HG03558 (cell line): Measurements from ENCODE around the gene ZBTB7B.
A peak's percentile ranks its signal among the peaks of the same experiment; 100 is the strongest.

ENCODE experiments used
- ATAC-seq: cut with Tn5 transposase; IDR thresholded peaks from one replicate; pipeline ENCODE4 v1.9.1; 2021; ENCODE audit warnings: moderate number of reproducible peaks; ENCODE audit not compliant: unreplicated experiment; ENCODE audit errors: extremely low read depth

Gene ZBTB7B

DNA sequence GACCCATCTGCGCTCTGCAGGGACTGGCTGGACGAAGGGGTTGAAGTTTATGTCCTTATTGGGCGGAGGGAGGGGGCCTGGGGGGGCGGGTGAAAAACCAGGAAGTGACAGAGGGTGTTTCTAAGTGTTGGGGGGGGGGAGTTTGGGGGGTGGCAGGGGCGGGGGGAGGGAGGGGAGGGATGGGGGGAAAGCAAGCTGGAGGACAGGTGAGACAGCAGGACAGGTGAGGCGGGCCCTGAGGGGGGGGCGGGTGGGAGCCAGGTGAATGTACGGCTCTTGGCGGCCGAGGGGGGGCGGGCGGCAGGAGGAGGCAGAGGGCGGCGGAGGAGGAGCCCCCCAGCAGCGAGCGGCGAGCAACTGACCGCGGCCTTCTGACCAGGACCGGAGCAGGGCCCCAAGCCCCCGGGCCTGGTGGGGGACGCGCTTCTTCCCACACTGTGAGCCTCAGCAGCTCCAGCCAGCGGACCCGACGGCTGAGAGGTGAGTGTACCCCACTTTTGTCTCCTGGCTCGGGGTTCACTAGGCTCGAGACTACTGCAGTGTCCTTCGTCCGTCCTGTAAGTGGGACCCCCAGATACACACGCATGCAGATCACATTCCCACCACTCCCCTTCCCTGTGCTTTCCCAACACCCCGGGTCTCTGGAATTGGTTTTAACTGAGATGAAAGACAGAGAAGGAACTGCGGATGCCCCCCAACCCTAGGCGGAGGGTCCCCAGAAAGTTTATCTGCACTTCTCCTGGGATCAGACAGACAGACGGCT is at the start of gene ZBTB7B:
Gene ZBTB7B (plus strand): TSS at position 339 of the 763 bp plus-strand sequence. CDS start 11,859 bp downstream, outside the sequence.
- no peak for ATAC-seq

DNA sequence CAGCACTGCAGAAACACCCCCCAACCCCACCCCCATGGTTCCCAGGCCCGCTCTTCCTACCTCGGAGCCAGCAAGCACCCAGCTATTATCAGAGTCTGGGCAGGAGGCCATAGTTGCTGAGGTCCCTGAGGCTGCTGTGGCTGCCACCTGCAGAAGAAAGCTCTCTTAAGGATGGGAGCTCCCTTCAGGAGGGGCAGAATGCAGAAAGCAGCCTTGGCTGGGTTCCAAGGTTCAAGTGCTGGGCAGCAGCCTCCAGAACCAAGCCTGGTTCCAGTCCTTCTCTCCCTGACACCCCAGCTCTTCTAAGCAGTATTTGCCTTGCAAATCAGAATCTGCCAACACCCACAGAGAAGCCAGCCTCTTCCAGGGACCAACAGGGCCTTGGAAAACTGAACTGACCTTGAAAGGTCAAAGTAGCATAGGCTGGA is 49.0 kb upstream of the ZBTB7B start:
- no peak for ATAC-seq

DNA sequence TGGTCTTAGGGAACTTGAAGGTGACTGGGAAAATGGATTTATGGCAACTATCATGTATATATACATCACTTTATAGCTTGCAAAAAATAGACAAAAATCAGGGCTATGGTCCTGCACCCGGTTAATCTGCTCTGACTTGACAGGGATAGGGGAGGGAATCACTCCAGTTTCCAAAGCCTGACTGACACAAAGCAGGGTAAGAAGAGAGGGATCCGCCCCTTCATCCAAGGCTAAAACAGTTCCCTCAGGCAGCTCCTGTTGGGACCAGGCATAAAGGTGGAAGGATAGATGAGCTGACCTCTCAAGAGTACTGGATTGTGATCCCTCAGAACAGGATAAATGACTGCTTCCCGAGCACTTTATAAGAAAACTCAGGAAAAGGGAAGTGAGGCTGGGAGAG is 48.1 kb upstream of the ZBTB7B start:
- no peak for ATAC-seq

DNA sequence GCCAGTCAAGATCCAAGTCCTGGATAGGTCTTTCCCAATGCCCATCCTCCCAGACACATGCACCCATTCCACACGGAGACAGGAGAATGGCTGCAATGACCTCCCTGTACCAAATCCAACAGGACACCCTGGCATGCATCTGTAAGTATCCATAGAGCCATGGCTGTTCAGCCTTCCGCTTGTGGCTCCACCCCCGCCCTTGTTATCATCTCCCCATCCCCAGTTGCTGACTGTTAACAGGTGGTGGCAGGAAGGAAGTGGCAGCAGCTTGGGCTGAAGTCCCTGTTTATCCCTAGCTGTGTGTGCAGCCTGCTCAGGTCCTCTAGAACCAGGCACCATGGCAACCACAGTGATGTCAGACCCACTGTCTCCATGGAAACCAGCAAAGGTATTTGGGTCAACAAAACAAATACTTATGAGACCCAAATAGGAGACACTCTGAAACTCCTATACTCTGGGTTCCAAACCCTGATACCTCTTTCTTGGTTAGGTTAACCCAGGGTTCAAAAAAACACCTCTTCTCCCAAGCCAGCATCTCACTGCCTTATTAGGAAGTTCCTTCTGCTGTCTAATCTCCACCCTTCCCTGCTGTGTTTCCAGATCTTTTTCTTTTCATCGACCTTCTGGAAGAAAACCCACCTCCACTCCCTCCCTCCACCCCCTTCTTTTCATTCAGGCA is 47.4 kb upstream of the ZBTB7B start:
- ATAC-seq, result no peak

DNA sequence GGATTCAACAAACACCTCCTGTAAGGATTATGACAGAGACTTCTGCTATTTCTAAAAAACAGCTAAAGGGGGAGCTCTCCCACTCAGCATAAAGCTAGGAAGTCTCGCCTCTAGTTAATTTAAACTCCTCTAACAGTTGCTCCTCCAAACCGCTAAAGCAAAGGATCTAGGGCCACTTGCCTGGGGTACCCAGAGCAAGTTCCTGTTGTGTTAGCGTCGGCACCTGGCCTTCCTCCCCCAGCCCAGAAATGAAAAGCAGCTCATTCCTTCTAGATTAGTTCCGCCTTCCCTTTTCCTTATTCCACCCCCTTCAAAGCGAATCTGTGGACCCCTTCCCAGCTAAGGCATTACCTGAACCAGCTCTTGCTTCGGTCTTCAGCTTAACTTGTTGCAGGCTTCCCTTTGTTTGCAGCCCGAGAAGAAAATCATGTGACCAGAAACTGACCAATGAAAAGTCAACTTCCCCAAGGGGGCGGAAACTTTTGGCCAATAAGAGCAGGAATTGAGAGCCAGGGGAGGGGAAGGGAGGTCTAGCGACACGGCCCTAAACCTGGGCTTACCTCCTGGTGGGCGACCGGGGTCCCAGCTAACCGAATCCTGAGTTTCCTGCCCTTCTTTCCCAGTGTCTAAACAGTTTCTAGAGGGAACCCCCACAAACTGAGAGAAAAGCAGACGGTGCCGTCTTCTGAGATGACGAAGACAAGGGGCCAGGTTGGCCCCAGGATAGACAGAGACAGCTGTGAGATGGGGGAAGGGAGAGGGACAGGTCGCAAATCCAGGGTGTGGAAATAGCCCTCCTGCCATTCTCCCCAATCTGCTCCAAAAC is 46.7 kb upstream of the ZBTB7B start, which contains the start of gene PBXIP1:
Gene PBXIP1 (minus strand): TSS at position 382 of the 826 bp plus-strand sequence. CDS start 2,378 bp downstream, outside the sequence.
- ATAC-seq, result no peak

DNA sequence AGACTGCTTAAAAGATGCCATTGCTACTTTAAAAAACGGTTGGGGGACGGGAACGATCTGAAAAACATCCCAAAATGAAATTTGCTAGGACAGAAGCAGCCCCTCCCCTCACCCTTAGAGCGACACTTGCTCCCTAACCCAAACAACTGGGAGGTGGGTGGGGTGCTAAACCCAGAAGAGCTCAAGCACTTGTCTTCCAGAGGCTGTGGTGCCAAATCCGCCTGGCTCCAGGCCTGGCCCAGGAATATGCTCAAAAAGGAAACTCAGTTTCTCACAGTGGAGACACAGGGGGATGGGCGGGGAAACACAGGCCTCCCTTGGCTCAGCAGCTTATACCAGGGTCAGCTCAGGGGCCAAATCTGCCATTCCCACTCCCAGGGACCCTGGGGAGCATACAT is 46.1 kb upstream of the ZBTB7B start:
- ATAC-seq, result no peak

DNA sequence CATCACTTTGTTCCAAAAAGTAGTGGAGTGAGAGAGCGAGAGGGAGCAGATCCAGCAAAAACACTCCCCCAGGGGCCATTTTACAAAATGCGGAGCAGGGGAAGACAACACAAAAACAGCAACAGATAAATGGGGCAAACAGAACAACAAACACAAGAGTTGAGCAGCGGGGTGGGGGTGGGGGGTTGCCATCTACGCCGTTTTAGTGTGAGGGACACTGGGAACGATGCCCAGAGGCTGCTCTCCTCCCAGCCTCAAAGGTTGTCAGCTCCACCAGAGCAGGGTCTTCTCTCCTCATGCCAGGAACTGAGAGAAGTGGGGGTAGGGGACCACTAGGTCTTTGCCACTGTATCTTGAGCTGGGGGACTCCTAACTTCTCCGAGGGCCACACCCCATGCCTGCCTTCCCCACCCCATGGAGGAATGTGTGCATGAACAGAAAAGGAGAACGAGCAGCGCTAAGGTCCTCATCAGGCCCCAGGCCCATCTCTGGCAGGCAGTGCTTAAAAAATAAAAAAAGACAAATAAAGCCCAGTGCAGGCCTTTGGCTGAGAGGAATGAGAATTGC is 45.4 kb upstream of the ZBTB7B start:
- no peak for ATAC-seq

DNA sequence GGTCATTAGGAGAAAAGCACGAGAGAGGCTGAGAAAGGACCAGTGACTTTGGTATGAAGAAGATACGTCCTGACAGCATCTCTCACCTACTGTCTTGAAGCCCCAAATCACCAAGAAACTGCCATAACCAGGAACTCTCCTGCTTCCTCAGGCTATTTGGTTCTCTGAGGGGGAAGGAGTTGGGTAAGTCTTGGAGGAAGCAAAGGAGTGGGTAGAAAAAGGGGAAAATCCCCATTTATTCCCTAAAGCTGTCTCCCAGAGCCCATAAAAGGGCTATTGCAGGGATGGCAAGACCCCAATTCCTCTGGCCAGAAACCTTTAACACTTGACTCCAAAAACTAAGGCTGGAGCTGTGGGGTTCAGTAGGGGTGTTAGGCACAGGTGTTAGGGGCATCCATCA is 44.6 kb upstream of the ZBTB7B start:
- no peak for ATAC-seq

DNA sequence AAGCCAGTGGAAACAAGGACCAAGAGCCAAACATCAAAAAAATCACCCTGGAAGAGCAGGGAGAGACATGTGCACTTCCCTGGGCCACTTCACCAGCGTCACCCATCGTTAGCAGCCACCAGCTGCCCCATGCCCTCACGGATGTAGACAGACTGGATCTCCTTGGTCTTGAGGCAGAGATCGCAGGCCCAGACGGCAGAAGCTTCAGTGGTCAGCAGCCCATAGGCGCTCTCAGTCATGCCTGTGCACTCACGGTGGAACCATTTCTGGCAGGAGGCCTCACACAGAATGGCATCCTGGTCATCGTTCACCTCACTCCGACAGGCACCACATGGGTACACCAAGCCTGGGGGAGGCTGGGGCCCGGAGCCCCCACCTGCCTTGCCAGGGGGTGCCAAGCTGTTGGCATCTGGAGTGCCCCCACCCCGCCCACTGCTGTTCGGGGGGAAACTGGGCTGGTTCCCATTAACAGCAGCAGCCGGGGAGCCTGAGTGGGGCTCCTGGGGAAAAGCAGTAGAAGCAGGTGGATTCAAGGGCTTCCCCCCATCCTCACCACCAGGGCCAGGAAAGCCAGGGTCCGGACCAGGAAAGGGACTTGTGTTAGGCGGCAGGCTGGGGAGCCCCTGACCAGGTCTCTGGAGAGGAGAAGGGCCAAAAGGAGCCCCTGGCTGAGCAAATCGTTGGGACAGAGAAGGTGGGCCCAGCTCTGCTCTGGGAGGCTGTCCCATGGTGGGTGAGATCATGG is 43.7 kb upstream of the ZBTB7B start:
- ATAC-seq, result no peak

DNA sequence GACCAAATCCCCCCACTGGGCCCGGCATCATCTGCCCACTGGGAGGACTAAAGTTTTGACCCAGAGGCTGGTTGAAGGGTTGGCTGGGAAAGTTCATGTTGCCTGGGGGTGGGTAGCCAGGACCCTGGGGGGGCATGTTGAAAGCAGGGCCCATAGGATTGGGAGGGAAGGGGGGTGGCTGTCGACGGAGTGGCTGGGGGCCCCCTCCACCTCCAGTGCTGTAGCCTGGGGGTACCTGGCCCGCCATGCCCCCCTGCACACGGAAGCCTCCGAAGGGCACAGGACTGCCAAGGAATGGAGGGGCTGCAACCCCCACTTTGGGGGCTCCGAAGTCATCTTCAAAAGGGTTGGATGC is 43.2 kb upstream of the ZBTB7B start:
- ATAC-seq, result no peak

DNA sequence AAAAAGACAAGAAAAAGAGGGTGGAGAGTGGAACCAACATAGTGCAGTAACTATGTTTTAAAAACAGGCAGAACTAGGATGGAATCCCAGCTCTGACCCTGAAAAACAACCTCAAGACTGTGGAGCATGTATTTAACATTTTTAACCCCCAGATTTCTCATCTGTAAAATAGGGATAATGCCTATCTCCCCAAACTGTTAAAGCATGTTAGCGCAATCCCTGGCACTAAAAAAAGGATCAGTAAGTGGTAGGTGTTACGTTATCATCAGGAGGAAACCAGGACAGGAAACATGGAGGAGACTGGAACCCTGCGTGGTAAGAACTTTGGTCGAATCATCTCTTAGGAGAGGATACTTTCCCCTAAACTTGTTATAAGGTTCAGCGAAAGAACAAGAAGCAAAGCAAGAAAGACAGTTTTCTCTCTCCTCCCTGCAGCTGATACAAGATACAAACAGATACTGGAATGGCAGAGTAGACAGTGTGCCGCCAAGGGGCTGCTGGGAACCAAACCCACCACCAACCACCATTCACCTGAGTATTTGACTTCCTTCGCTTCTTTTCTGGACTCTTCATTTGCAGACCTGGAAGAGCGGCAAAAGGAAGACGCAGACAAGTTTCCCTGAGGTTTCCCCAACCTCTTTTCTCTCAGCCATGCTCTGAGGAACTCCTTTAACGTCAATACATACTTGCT is 42.0 kb upstream of the ZBTB7B start:
- ATAC-seq, result no peak

DNA sequence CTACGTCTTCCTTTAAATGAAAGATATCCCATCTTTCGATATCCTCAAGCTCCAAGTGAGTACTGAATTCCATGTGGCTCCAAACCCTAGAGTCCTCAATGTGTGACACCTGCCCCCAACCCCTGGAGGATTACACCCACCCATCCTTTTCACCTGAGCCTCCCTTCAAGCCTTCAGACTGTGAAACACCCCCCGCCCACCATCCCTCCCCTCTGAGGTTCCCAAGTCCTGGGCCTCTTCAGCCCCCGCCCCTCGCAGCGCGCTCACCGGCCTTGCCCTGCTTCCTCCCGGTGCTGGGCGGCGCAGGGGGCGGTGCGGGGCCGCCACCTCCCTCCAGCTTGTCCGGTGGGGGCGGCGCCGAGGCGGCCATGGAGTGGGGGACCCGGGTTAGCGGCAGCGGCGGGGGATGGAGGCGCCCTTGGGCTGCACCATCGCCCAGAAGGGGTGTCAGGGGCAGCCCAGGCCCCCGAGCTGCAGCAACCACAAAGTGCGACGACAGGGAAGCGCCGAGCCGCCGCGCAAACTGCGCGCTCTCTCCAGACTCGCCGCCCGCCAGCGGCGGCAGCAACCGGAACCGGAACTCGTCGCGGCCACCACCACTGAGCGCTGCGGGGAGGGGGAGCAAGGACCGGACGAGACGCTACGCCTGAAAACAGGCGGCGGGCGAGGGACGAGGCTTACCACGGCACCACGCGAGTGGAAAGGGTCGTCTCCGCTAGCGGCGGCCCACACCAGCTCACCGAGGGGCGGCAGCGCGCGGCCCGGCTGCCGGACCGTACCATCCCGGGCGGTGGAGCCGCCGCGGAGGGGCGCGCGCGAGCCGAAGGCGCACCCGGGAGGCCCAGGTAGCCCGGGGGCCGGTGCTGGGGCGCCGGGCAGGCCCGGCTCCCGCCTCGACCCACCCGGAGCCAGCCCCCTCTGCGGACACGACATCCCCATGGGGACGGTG is 41.1 kb upstream of the ZBTB7B start, which contains the start of gene PYGO2:
Gene PYGO2 (minus strand): TSS at position 576 of the 949 bp plus-strand sequence. CDS start 206 bp downstream, at position 370.
- peak; percentile 36 for ATAC-seq

DNA sequence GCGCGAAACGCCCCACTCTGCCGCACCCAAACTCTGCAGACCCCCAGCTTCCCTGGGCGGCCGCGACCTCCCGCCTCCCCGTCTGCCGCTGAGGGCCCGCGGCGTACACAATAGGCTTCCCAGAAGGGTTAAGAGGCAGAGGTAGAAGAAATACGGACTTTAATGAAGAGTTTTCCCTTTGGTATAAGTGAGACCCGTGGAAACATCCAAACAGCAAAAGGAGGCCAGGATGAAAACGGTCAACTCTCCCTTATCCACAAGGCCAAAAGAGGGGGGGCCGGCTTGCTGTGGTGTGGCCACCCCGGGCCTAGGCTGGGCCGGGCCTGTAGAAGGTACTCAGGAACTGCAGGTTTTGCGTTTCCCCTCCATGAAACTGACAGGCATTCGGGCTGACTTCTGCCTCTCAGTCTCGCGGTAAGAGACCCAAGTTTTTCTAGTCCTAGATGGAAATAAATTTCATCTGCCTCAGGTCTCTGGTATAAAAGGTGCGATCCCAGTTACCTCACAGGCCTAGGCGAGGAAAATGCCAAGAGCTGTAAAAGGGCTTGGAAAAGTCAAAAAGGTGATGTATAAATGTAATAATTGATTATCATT is 40.3 kb upstream of the ZBTB7B start:
- ATAC-seq, result no peak

DNA sequence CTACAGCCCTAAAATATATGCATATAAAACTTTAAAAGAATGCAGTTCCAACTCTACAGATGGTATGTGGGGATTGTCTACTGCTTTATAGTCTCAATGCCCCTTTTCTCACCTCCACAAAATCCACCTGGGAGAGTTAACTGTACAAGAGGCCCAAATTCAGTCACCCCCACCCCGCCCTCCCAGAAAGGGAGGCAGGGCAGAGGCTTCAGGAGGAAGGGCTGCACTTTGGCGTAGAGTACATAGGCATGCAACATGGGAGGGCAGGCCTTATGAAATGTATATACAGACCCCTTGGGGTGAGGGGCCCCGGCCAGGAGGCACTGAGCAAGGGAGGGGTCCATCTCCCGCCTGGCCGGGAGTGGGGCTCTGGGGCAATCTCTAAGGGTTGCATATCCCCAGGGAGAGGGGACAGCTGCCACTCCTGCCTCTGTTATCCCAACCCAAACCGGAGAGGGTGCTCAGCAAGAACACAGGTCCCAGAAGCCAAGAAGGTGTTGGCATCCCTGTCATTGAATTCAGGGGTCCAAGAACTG is 39.7 kb upstream of the ZBTB7B start:
- ATAC-seq, result no peak

DNA sequence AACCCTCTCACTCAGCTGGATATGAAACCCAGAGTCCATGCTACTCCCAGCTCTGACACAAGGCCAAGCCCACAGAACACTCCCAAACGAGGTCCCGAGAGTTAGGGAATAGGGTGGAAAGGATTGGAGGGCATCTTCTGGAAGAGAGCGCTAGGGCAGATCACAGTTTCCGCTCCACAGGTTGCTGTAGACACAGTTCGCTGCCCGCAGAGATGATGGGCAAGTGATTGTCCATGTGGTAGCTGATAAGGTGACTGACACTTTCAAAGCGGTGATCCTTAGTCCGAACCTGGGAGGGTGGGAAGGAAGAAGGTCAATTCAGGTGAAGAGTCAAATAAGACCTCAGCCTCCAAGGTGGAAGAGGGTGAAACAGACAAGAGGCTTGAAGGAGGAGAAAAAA is 39.0 kb upstream of the ZBTB7B start:
- no peak for ATAC-seq

DNA sequence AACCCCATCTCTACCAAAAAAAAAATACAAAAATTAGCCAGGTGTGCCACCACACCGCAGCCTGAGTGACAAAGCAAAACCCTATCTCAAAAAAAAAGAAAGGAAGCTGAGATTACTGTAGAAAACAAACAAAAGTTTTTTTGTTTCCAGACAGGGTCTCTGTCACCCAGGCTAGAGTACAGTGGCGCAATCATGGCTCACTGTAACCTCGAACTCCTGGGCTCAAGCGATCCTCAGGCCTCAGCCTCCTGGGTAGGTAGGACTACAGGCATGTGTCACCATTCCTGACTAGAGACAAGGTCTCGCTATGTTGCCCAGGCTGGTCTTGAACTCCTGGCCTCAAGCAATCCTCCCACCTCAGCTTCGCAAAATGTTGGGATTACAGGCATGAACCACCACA is 38.2 kb upstream of the ZBTB7B start:
- no peak for ATAC-seq

DNA sequence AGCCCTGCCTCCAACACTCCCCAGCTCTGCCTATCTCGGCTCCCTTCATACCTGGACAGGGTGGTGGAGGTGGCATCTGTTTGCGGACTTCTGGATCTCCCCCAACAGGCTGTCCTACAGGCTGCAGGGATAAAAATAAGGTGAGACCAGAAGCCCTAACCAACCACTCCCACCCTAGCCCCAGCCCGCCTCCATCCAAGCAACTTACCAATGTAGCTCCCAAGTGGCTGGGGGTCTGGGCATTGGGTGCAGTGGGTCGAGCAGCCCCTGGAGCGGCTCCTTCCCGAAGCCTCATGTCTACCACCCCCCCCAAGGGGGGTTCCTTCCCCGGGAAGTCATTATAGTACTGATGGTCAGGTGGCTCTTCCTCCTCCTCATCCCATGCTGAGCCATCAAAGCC is 36.5 kb upstream of the ZBTB7B start:
- ATAC-seq, result no peak
